GM18873 (cell line): ENCODE measurements around the gene RNF6.

Source experiments
- ATAC-seq: cut with Tn5 transposase; IDR thresholded peaks from one replicate; pipeline ENCODE4 v1.9.1; 2021; ENCODE audit warnings: mild to moderate bottlenecking, moderate library complexity, moderate number of reproducible peaks; ENCODE audit not compliant: unreplicated experiment, low FRiP score

Gene RNF6

DNA sequence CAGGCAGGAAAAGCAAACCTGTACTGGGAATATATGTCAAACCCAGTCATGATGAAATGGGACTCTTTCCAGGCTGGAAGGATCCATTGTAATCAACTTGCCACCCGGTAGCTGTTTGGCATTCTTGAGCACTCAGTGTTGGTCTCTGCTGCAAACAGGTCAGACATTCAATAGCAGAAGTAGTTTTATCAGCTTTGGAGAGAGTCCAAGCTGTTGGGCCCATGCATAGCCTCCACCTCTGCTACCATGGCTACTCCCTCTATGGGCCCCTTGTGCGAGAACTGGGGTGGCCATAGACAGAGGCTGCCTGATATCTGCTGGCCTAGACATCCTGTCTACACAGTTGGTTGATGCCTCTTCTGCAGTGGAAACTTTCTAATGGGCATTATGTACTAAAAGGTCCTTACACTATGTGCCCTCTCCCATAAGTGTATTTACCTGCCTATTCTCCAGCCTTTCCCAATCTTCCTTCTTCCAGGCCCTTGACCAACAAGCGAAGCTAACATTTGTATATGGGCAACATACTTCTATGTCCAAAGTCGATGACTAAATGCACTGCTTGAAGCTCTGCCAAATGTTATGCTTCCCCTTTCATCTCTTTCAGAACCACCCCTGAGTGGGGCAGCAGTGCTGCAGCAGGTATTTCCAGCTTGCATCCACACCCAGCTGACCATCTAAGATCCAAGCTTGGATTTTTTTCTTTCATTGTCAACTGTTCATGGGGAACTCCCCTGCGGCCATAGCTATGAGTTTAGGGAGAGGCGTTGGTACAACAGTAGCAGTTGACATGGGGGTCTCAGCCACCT, 5.3 kb upstream of the RNF6 start:
- no peak for ATAC-seq

- no peak for ATAC-seq
These were observed 3.9 kb upstream of the RNF6 start for GRCh38 chr13:26225896-26226617.

- ATAC-seq, result peak; percentile 50
These were observed 469 bp upstream of the RNF6 start for GRCh38 chr13:26222520-26223046.

GRCh38 chr13:26221399-26221720, 754 bp downstream of the RNF6 start:
- ATAC-seq, result peak; percentile 23

DNA sequence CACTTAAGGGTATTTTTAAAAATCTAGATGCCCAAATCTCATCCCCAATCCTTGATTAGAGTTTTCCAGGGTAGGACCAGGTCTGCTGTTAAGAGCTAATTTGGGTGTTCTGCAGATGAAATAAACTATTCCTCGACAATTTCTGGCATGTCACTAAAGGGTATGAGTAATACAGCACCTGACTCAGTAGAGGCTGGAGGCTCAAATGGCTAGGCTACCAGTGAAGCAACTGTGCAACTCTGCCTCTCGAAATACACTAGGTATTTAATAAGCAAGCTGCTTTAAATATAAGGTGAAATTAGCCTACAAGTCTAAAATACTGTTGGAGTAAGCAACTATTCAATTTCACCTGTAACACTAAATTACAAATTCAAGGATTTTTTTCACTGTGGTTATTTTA, 1.5 kb downstream of the RNF6 start:
- ATAC-seq, result no peak

GRCh38 chr13:26219726-26220125, 2.4 kb downstream of the RNF6 start:
- no peak for ATAC-seq

- ATAC-seq, result no peak
These were observed 6.1 kb downstream of the RNF6 start for GRCh38 chr13:26216042-26216441.

DNA sequence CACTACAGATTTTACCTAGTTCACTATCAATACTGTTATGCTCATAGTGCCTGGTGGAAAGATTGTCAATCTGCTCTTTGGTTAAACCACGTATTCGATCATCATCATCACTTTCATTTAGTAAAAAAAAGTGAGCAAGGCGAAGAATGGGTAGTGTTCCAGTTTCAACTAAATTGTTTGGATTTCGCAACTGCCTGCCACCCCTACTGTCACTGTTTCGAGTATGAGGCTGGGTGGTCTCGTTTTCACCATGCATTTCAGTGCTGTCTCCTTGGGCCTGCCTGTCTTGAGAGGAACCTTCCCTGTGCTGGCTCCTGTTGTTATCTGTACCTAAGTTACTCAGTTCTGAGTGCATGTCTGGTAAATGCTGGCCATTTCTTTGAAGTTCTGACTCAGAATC, 8.1 kb downstream of the RNF6 start:
- no peak for ATAC-seq

- no peak for ATAC-seq
These were observed 8.8 kb downstream of the RNF6 start for GRCh38 chr13:26213345-26213744.

- ATAC-seq, result no peak
These were observed 13.8 kb downstream of the RNF6 start for GRCh38 chr13:26208287-26208686.

DNA sequence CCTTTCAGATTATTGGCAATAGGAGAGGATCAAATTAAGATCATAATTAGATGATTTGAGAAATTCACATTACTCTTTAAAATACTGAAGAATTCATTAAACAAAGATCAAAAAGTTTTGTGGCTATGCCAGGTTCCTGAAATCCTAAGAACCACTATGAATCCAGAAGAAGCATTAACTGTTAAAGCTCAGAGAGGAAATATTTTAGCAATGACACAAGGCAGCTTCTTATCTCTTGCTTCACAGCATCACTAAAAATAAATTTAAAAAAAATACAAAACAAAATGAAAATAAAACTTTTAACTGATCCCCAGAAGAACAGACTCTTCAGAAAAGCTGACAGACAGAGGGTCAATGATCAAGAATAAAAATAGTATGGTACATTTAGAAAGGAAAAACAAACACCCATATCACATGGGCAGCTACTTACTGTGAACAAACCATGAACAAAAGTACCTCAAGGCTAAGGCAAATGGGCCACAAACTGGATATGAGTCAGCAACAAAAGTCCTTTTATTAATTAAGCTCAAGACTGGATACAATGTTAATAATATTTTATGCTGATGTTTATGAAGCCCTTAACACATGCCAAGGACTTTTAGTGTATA, 19.6 kb downstream of the RNF6 start:
- ATAC-seq, result no peak

- ATAC-seq, result no peak
These were observed 21.3 kb downstream of the RNF6 start for GRCh38 chr13:26200811-26201210.

DNA sequence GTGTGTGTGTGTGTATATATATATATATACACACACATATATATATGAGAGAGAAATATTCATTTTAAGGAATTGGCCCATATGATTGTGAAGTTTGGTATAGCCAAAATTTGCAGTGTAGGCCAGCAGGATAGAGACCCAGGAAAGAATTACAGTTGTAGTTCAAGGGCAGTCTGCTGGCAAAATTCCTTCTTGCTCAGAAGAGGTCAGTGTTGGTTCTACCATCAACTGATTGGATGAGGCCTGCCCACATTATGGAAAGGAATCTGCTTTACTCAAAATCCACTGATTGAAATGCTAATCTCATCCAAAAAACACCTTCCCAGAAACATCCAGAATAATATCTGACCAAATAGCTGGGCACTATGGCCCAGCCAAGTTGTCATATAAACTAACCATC, 24.0 kb downstream of the RNF6 start:
- no peak for ATAC-seq

- no peak for ATAC-seq
These were observed 24.8 kb downstream of the RNF6 start for GRCh38 chr13:26197298-26197697.

DNA sequence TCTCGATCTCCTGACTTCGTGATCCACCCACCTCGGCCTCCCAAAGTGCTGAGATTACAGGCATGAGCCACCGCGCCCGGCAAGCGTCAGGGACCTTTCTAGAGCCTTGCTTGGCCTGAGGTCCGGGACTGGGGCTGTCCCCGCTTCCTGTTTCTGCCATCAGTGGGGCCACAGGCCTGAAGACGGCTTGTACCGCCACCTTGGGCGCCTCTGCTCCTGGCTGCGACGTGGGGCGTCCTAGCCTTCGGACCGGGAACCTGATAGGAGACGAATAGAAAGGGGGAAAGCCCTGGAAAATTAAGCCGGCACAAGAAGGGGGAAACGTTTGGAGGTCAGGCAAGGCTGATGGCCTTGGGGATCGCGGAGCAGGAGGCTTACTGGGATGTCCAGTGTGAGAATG, 35.1 kb downstream of the RNF6 start:
- no peak for ATAC-seq

DNA sequence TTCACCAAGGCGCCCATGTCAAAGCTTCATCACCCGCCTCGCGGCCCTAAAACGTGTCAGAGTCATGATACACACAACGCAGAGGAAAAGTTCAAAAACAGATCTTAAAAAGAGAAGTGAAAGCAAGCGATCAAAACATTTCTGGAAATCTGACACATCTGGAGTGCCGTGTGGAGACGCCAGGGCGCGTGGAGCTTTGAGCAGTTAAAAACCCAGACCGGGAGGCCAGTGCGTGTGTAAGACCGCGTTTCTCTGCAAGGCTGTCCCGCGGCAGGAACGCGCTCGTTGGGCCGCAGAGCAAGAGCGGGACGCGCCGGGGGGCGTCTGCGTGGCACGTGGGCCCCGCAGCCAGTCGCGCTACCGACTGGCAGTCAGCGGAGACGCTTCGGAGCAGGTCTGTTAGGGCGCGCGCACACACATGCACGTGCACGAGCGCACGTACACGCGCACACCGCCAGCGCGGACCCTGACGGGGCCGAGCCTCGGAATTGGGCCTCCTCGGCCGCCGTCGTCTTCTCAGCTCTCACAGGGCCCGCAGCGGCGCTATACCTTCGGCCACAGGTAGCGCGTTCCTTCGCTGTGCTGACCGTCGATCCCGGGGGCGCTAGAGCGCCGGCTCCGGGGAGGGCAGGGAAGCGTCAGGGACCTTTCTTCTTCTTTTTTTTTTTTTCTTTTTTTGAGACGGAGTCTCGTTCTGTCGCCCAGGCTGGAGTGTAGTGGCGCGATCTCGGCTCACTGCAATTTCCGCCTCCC, 35.8 kb downstream of the RNF6 start:
- ATAC-seq, result peak; percentile 75

DNA sequence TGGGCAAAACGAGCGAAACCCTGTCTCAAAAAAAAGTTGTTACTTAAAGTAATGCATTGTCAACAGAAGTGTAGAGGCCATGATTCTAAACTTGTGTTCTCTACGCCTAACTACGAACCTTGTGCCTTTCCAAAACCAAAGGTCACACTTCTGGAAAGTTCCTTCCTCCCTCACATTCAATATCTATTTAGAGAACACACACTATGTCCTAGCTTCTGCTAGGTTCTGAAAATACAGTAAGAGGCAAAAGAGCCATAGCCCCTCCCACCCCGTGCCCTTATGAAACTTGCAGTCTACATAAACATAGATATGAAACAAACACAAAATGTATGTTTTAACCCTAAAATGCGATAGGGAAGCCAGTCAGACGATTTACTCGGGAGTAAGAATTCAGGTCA, 36.4 kb downstream of the RNF6 start:
- ATAC-seq, result peak; percentile 1

DNA sequence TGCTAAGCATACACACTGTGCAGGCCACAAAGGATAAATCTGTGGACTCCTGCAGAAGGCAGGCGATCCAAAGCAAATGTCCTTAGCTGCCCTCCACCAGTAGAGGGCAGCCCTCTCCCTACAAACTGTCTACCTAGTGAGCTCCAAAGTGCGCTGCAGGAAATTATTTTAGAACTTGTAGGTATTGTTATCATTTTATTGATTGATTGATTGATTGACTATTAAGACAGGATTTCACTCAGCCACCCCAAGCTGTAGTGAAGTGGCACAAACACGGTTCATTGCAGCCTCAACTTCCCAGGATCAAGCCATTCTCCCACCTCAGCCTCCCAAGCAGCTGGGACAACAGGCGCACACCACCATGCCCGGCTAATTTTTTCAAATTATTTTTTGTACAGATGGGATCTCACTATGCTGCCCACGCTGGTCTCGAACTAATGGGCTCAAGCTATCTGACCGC, 37.3 kb downstream of the RNF6 start:
- no peak for ATAC-seq

DNA sequence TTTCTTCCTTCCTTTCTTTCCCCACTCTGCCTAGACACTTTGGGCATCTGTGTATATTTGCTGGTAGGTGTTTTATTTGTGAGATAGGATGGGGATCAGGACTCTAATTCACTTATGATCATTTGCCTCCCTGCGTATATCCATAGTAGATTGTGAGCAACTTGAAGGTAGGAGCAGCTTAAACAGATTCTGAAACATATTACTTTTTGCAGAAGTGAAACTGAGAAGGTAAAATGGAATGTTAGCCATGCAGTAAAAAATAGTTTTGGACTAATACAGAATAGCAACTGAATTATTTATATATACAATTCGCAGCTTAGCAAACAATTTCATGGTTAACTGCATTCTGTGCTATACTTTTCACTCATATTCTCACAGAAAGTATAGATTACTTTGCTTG, 38.7 kb downstream of the RNF6 start:
- ATAC-seq, result no peak

- no peak for ATAC-seq
These were observed 42.8 kb downstream of the RNF6 start for GRCh38 chr13:26179344-26179743.

DNA sequence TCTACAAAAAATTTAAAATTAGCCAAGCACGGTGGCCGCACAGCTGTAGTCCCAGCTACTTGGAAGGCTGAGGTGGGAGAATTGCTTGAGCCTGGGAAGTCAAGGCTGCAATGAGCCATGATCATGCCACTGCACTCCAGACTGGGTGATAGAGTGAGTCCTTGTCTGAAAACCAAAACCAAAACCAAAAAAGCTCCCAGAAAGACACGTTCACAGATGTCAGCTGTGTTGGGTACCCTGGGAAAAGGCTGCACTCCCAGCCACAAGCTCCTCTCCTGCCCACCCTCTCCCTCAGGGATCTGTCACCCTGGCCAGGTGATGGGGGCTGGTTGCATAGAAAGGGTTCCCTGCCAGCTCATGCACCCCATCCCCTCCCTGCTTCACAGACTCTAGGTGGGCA, 53.3 kb downstream of the RNF6 start:
- ATAC-seq, result no peak
